ENCODE data around the gene IFT52.

IFT52 gene

GRCh38 chr20:43691928-43692524 is 101.3 kb downstream of the IFT52 start:
- DNase-seq (ENCODE audit: low spot score) = peak; percentile 45

- DNase-seq (ENCODE audit: low spot score) = no peak
Observed at GRCh38 chr20:43694763-43695162, 104.0 kb downstream of the IFT52 start.

GRCh38 chr20:43695571-43695970 is 104.8 kb downstream of the IFT52 start:
- DNase-seq (ENCODE audit: low spot score) = no peak

Measured in activated CD4-positive, alpha-beta T cell treated with anti-CD3 and anti-CD28 coated beads, Interleukin-2, Interleukin-4, amounts not matched to agents 100 ng/mL and 50 ng/mL, durations not matched to agents 16 hours and 8 hours (primary cell).